Panc1 (cell line): ENCODE results near the gene ATP11C. TPM values are rescaled to one million over a fixed set of nuclear protein-coding genes. Genes with fewer than 3 reads are reported as not detected.
A peak's percentile ranks its signal among the peaks of the same experiment; 100 is the strongest.

Experiments used
- ATAC-seq: fragments of 200-7000 bp; cut with Tn5 transposase; 2 replicates; pipeline ENCODE4 v1.9.1; 2020; ENCODE audit warnings: mild to moderate bottlenecking, moderate library complexity
- BruUV-seq: library from RNA; stranded (reverse); fragments of 400-500 nt; replicated peaks from 2 replicates; lab custom pipeline; 2021; lab: Mats Ljungman, UMichigan
- CTCF ChIA-PET: fragments of 300-600 bp; sonication (Branson Sonifier 250); formaldehyde crosslinking; loops from one replicate; lab custom pipeline; 2022; ENCODE audit warnings: antibody characterized with exemption; lab: Charles Lee
- POLR2A ChIA-PET: fragments of 300-600 bp; sonication (Branson Sonifier 250); formaldehyde crosslinking; loops from one replicate; lab custom pipeline; 2022; ENCODE audit warnings: antibody characterized with exemption; lab: Charles Lee
- DNase-seq: peaks from one replicate; pipeline ENCODE4 v3.0.0-alpha.2; 2010; ENCODE audit warnings: low read depth, low spot score
- H3K27ac ChIP-seq: 2 replicates; pipeline ENCODE4 v1.5.1; 2011; ENCODE audit warnings: mild to moderate bottlenecking, low read length, inconsistent platforms
- H3K27me3 ChIP-seq: fragments of 200-500 bp; sonication (Bioruptor generic); 2 replicates; pipeline ENCODE4 v1.6.0; 2014; ENCODE audit warnings: low read length, inconsistent platforms; ENCODE audit not compliant: control insufficient read depth, insufficient read depth
- H3K36me3 ChIP-seq: fragments of 200-500 bp; sonication (Bioruptor generic); 2 replicates; pipeline ENCODE4 v1.5.1; 2014; ENCODE audit warnings: inconsistent platforms, mild to moderate bottlenecking, low read length, moderate library complexity; ENCODE audit not compliant: control insufficient read depth, insufficient read depth
- H3K4me1 ChIP-seq: 2 replicates; pipeline ENCODE4 v1.5.1; 2011; ENCODE audit warnings: inconsistent platforms, mild to moderate bottlenecking, low read length, moderate library complexity; ENCODE audit not compliant: control insufficient read depth, insufficient read depth
- H3K4me3 ChIP-seq, 2 experiments: 2 replicates each; pipeline ENCODE4 v1.5.1; 2011 to 2012; ENCODE audit warnings: low read depth in 2 of 2, low read length in 2 of 2, mild to moderate bottlenecking in 2 of 2, inconsistent platforms in 1 of 2, moderate library complexity in 1 of 2
- H3K9me3 ChIP-seq: fragments of 200-500 bp; sonication (Bioruptor generic); 2 replicates; pipeline ENCODE4 v1.5.1; 2014; ENCODE audit warnings: low read depth, mild to moderate bottlenecking, inconsistent platforms, low read length, moderate library complexity; ENCODE audit not compliant: control insufficient read depth, insufficient read depth
- POLR2AphosphoS5 ChIP-seq: IDR thresholded peaks from 2 replicates; pipeline ENCODE4 v1.6.1; 2012; ENCODE audit warnings: mild to moderate bottlenecking, low read depth, low read length, moderate library complexity
- SIN3A ChIP-seq: IDR thresholded peaks from 2 replicates; pipeline ENCODE4 v1.6.1; 2012; ENCODE audit warnings: low read depth, mild to moderate bottlenecking, low read length, moderate library complexity, borderline replicate concordance; ENCODE audit not compliant: insufficient read depth
- TCF7L2 ChIP-seq: IDR thresholded peaks from 2 replicates; pipeline ENCODE4 v1.6.1; 2011; ENCODE audit warnings: mild to moderate bottlenecking, low read depth, low read length, inconsistent platforms
- in situ Hi-C: cut with HindIII; loops from 2 replicates; pipeline ENCODE4 v1.10.0; 2016; ENCODE audit warnings: low sequenced_read_pairs, low pct_unique_long_range_greater_than_20kb
- intact Hi-C: fragments of 100-400 bp; cut with micrococcal nuclease; formaldehyde crosslinking; loops from one replicate; pipeline ENCODE4 v1.10.0; 2022; ENCODE audit not compliant: unreplicated experiment
- total RNA-seq: library from RNA; stranded (reverse); gene quantifications from one replicate; pipeline ENCODE4 v1.2.1, GENCODE V29; 2021; ENCODE audit not compliant: unreplicated experiment
- TF ChIP-seq, protein P1 (sequence below), 2 experiments: IDR thresholded peaks; 2 replicates each; pipeline ENCODE4 v1.6.1; 2011 to 2012; ENCODE audit warnings: low read depth in 2 of 2, control low read depth in 1 of 2, low read length in 1 of 2, mild to moderate bottlenecking in 1 of 2, moderate library complexity in 1 of 2; ENCODE audit not compliant: insufficient read depth in 1 of 2
- TF ChIP-seq, protein P2 (sequence below): fragments of 450-650 bp; IDR thresholded peaks from 2 replicates; pipeline ENCODE4 v1.5.1; 2017; ENCODE audit warnings: mild to moderate bottlenecking

Gene ATP11C
- total RNA-seq, 1 experiment from 2014 or later: 61.3 TPM

DNA sequence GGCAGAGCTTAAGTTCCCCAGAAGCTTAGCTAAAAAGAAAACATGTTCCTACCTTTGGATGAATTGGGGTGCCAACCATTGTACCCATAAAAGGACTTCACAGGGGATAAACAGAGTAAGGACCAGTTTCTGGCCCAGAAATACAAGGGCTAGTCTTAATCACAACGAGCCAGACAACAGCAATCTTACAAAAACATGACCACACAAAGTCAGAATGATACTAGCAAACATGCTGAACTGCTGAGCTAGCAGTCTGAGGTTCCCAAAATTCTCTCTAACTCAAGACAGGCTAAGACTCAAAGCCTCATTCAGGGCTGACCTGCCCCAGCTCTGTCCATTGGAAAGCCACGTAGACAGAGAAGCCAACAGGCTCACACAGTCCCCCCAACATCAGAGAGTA, 40.3 kb downstream of the ATP11C start:
- intact Hi-C loops: no loop called here
- Histone ChIP-seq H3K27me3 (no peaks in the 10 kb centered on the region), H3K36me3 (no peaks in the 10 kb centered on the region), H3K27ac (no peak overlapping the region), H3K9me3 (no peaks in the 10 kb centered on the region), H3K4me1 (no peaks in the 10 kb centered on the region; the same call in 1 of the 2 replicates), H3K4me3 (no peak overlapping the region)
- TF ChIP-seq, protein P1, sequence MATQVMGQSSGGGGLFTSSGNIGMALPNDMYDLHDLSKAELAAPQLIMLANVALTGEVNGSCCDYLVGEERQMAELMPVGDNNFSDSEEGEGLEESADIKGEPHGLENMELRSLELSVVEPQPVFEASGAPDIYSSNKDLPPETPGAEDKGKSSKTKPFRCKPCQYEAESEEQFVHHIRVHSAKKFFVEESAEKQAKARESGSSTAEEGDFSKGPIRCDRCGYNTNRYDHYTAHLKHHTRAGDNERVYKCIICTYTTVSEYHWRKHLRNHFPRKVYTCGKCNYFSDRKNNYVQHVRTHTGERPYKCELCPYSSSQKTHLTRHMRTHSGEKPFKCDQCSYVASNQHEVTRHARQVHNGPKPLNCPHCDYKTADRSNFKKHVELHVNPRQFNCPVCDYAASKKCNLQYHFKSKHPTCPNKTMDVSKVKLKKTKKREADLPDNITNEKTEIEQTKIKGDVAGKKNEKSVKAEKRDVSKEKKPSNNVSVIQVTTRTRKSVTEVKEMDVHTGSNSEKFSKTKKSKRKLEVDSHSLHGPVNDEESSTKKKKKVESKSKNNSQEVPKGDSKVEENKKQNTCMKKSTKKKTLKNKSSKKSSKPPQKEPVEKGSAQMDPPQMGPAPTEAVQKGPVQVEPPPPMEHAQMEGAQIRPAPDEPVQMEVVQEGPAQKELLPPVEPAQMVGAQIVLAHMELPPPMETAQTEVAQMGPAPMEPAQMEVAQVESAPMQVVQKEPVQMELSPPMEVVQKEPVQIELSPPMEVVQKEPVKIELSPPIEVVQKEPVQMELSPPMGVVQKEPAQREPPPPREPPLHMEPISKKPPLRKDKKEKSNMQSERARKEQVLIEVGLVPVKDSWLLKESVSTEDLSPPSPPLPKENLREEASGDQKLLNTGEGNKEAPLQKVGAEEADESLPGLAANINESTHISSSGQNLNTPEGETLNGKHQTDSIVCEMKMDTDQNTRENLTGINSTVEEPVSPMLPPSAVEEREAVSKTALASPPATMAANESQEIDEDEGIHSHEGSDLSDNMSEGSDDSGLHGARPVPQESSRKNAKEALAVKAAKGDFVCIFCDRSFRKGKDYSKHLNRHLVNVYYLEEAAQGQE (IDR thresholded peaks at IDR 0.05; ENCODE audit: insufficient read depth in 1 of 2, low read depth in 2 of 2, low read length in 1 of 2): no peak
- TF ChIP-seq SIN3A (no peak), TCF7L2 (no peak), POLR2AphosphoS5 (no peak)
- TF ChIP-seq, protein P2, sequence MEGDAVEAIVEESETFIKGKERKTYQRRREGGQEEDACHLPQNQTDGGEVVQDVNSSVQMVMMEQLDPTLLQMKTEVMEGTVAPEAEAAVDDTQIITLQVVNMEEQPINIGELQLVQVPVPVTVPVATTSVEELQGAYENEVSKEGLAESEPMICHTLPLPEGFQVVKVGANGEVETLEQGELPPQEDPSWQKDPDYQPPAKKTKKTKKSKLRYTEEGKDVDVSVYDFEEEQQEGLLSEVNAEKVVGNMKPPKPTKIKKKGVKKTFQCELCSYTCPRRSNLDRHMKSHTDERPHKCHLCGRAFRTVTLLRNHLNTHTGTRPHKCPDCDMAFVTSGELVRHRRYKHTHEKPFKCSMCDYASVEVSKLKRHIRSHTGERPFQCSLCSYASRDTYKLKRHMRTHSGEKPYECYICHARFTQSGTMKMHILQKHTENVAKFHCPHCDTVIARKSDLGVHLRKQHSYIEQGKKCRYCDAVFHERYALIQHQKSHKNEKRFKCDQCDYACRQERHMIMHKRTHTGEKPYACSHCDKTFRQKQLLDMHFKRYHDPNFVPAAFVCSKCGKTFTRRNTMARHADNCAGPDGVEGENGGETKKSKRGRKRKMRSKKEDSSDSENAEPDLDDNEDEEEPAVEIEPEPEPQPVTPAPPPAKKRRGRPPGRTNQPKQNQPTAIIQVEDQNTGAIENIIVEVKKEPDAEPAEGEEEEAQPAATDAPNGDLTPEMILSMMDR: no peak
- ATAC-seq: no peak
- no TSS peak for BruUV-seq
- DNase-seq: no peak
- in situ Hi-C loops: no loop called here
- CTCF ChIA-PET: no interaction called here
- POLR2A ChIA-PET: no interaction called here

GRCh38 chrX:139890991-139891700, 41.7 kb downstream of the ATP11C start:
- Histone ChIP-seq H3K4me1 (no peaks in the 10 kb centered on the region; the same call in 1 of the 2 replicates), H3K4me3 (no peak overlapping the region), H3K27ac (no peak overlapping the region), H3K27me3 (no peaks in the 10 kb centered on the region), H3K36me3 (no peaks in the 10 kb centered on the region), H3K9me3 (no peaks in the 10 kb centered on the region)
- TF ChIP-seq POLR2AphosphoS5 (no peak), SIN3A (no peak), TCF7L2 (no peak)
- TF ChIP-seq, protein P1 (IDR thresholded peaks at IDR 0.05; ENCODE audit: insufficient read depth in 1 of 2, low read depth in 2 of 2, low read length in 1 of 2): no peak
- TF ChIP-seq, protein P2: no peak
- DNase-seq (no peak), ATAC-seq (peak; percentile 58; the same call in 1 of the 2 replicates)
- intact Hi-C loops: no loop called here
- BruUV-seq: no TSS peak
- in situ Hi-C loops: no loop called here
- ChIA-PET POLR2A (no interaction called here), CTCF (no interaction called here)
